HUES6 (cell line): ENCODE data around the gene C1orf116.

Experiments used
- H3K27ac ChIP-seq: 2 replicates; pipeline ENCODE4 v1.7.0; 2013; ENCODE audit warnings: low read depth, mild to moderate bottlenecking, low read length, inconsistent platforms
- H3K27me3 ChIP-seq: 2 replicates; pipeline ENCODE4 v1.6.1; 2013; ENCODE audit warnings: low read length; ENCODE audit not compliant: control insufficient read depth, insufficient read depth
- H3K36me3 ChIP-seq: 2 replicates; pipeline ENCODE4 v1.6.1; 2013; ENCODE audit warnings: low read length; ENCODE audit not compliant: control insufficient read depth, insufficient read depth
- H3K4me1 ChIP-seq: 2 replicates; pipeline ENCODE4 v1.6.1; 2013; ENCODE audit warnings: low read length; ENCODE audit not compliant: control insufficient read depth, insufficient read depth
- H3K4me3 ChIP-seq: 2 replicates; pipeline ENCODE4 v1.5.1; 2013; ENCODE audit warnings: low read depth, low read length
- H3K9ac ChIP-seq: one replicate; pipeline ENCODE4 v1.6.1; 2013; ENCODE audit warnings: mild to moderate bottlenecking, low read length
- H3K9me3 ChIP-seq: 2 replicates; pipeline ENCODE4 v1.6.1; 2013; ENCODE audit warnings: low read depth, low read length; ENCODE audit not compliant: control insufficient read depth, insufficient read depth

Gene C1orf116

GRCh38 chr1:207026104-207026534 is 6.4 kb downstream of the C1orf116 start:
- H3K9ac ChIP-seq: no peak overlapping the region
- H3K36me3 ChIP-seq: no peaks in the 10 kb centered on the region
- H3K9me3 ChIP-seq: no peaks in the 10 kb centered on the region
- H3K4me3 ChIP-seq: no peak overlapping the region
- peaks cover 36% of the 10 kb centered on the region for H3K4me1 ChIP-seq
- H3K27me3 ChIP-seq: no peaks in the 10 kb centered on the region
- H3K27ac ChIP-seq: no peak overlapping the region

- peak overlapping the region; percentile 15; the same call in 1 of the 2 replicates for H3K4me3 ChIP-seq
- no peak overlapping the region for H3K27ac ChIP-seq
- H3K9ac ChIP-seq: no peak overlapping the region
- no peaks in the 10 kb centered on the region for H3K36me3 ChIP-seq
- no peaks in the 10 kb centered on the region for H3K9me3 ChIP-seq
- H3K27me3 ChIP-seq: no peaks in the 10 kb centered on the region
- peaks cover 27% of the 10 kb centered on the region for H3K4me1 ChIP-seq
Measured at GRCh38 chr1:207025146-207025880, 7.2 kb downstream of the C1orf116 start.

- no peaks in the 10 kb centered on the region for H3K27me3 ChIP-seq
- no peak overlapping the region for H3K4me3 ChIP-seq
- no peak overlapping the region for H3K9ac ChIP-seq
- peaks cover 20% of the 10 kb centered on the region for H3K4me1 ChIP-seq
- no peak overlapping the region for H3K27ac ChIP-seq
- H3K9me3 ChIP-seq: no peaks in the 10 kb centered on the region
- H3K36me3 ChIP-seq: no peaks in the 10 kb centered on the region
Measured at GRCh38 chr1:207024202-207025145, 8.1 kb downstream of the C1orf116 start.

- Histone ChIP-seq H3K27me3 (no peaks in the 10 kb centered on the region; the same call in 1 of the 2 replicates), H3K4me1 (peaks cover 20% of the 10 kb centered on the region), H3K9me3 (no peaks in the 10 kb centered on the region), H3K4me3 (no peak overlapping the region), H3K27ac (no peak overlapping the region), H3K36me3 (no peaks in the 10 kb centered on the region), H3K9ac (no peak overlapping the region)
Measured at GRCh38 chr1:207022996-207023679, 9.4 kb downstream of the C1orf116 start.

DNA sequence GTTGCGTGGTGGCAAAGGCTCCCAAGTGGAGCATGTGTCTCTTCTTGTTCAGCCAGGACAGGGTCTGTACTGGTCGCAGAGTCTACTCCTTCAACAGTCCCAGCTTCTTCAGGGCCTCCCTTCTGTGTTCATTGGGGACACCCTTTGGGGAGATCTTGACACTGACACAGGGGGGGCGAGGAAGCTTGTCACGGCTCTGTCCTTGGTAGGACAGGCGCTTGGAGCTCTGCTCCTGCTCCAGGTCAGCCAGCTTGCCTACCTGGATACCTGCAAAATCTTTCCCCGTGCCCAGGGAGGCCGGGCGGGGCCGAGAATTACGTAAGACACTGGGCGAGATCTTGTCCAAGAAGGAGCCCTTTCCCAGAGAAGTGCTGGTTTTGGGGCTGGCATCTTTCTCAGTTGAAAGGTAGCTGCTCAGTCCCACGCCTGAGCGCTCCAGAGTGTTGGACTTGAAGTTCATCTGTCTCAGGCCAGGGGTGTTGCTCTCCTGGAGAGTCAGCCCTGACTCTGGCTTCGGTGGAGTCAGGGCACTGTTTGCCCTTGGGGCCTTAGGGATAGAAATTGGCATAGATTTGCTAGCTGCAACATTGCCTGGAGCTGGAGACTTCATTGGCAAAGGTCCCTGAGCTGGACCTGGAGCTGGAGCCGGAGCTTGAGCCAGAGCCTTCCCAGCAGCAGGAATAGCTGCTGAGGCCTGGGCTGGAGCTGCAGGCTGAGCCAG is 10.5 kb downstream of the C1orf116 start:
- Histone ChIP-seq H3K9ac (no peak overlapping the region), H3K4me1 (peaks cover 17% of the 10 kb centered on the region), H3K27ac (no peak overlapping the region), H3K4me3 (no peak overlapping the region), H3K27me3 (no peaks in the 10 kb centered on the region; the same call in 1 of the 2 replicates), H3K36me3 (no peaks in the 10 kb centered on the region), H3K9me3 (no peaks in the 10 kb centered on the region)

GRCh38 chr1:207021139-207021861 is 11.3 kb downstream of the C1orf116 start:
- no peak overlapping the region for H3K9ac ChIP-seq

GRCh38 chr1:207020709-207021107 is 11.8 kb downstream of the C1orf116 start:
- no peaks in the 10 kb centered on the region for H3K9me3 ChIP-seq
- H3K27me3 ChIP-seq: no peaks in the 10 kb centered on the region; the same call in 1 of the 2 replicates
- H3K4me1 ChIP-seq: peaks cover 15% of the 10 kb centered on the region
- no peak overlapping the region for H3K4me3 ChIP-seq
- H3K36me3 ChIP-seq: no peaks in the 10 kb centered on the region
- H3K9ac ChIP-seq: no peak overlapping the region
- H3K27ac ChIP-seq: no peak overlapping the region

More at GRCh38 chr1:207021139-207021861, 11.3 kb downstream of the C1orf116 start:
- no peaks in the 10 kb centered on the region; the same call in 1 of the 2 replicates for H3K27me3 ChIP-seq
- H3K27ac ChIP-seq: no peak overlapping the region
- H3K4me3 ChIP-seq: no peak overlapping the region
- peaks cover 17% of the 10 kb centered on the region for H3K4me1 ChIP-seq
- no peaks in the 10 kb centered on the region for H3K36me3 ChIP-seq
- no peaks in the 10 kb centered on the region for H3K9me3 ChIP-seq

DNA sequence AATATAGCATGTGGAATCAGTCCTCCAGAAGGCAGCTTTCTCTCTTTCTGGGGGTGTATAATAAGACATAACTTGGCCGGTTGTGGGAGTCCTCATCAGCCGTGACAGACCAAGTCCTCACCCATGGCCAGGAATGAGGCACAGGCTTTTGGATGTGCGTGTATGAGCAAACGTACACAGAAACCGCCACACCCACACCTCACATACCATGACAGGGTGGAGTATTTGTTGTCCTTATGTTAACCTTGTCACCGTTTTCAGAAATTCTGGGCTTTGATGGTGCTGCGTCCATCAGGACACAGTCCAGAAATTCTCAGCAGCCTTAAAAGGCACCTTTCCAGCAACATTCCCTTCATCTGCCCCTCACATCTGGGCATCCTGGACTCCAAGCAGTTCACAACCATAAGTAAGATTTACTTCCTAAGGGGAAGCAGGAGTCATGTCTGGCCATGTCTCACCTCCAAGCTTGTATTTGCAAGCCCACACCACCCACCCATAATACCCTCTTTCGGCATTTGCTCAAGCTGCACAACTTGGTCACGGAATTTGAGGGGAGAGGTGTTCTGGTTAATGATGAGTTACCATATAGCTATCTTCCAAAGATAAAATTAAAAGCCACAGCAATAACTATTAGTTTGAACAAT is 12.4 kb downstream of the C1orf116 start:
- no peaks in the 10 kb centered on the region; the same call in 1 of the 2 replicates for H3K27me3 ChIP-seq
- no peak overlapping the region for H3K9ac ChIP-seq
- H3K4me3 ChIP-seq: no peak overlapping the region
- H3K27ac ChIP-seq: no peak overlapping the region
- no peaks in the 10 kb centered on the region for H3K9me3 ChIP-seq
- H3K36me3 ChIP-seq: no peaks in the 10 kb centered on the region
- peaks cover 9% of the 10 kb centered on the region for H3K4me1 ChIP-seq

GRCh38 chr1:207019661-207020060 is 12.9 kb downstream of the C1orf116 start:
- peaks cover 5% of the 10 kb centered on the region for H3K4me1 ChIP-seq
- no peaks in the 10 kb centered on the region; the same call in 1 of the 2 replicates for H3K27me3 ChIP-seq
- H3K9me3 ChIP-seq: no peaks in the 10 kb centered on the region
- H3K9ac ChIP-seq: no peak overlapping the region
- H3K4me3 ChIP-seq: no peak overlapping the region
- H3K36me3 ChIP-seq: no peaks in the 10 kb centered on the region
- no peak overlapping the region for H3K27ac ChIP-seq
